ENCODE data around the gene CERKL.

- TF ChIP-seq CTCF (conservative IDR thresholded peaks at IDR 0.05; ENCODE audit: low read length): no peak
- TF ChIP-seq EZH2phosphoT487 (IDR thresholded peaks at IDR 0.05; ENCODE audit: borderline replicate concordance, low read depth, low read length): no peak
Observed at GRCh38 chr2:181616715-181617114, 40.2 kb downstream of the CERKL start.
